ENCODE data around the gene CSNK1D. TPM values are rescaled to one million over a fixed set of nuclear protein-coding genes. Genes with fewer than 3 reads are reported as not detected.

CSNK1D gene
- total and polyA plus RNA-seq, 7 experiments from 2014 or later: 46.1 to 249 (median 170) TPM

- intact Hi-C loops (cut with micrococcal nuclease): no loop called here
- Mint-ChIP-seq H3K4me1 (peaks cover 6 to 25% (median 13%) of the 10 kb centered on the region in 7 donors), H3K36me3 (no peaks in the 10 kb centered on the region), H3K27me3 (no peaks in the 10 kb centered on the region), H3K9me3 (no peaks in the 10 kb centered on the region), H3K27ac (peak overlapping the region in 1 of 9 donors; percentile 20), H3K4me3 (no peak overlapping the region)
- POLR2A ChIA-PET: no interaction called here
- Histone ChIP-seq H3K4me3 (ENCODE audit: low read length) (no peak overlapping the region), H3K27me3 (ENCODE audit: control insufficient read depth in 2 of 2, insufficient read depth in 2 of 2, low read length in 2 of 2) (no peaks in the 10 kb centered on the region), H3K4me1 (ENCODE audit: control insufficient read depth in 2 of 2, insufficient read depth in 2 of 2, low read length in 2 of 2) (peaks cover 3 to 13% of the 10 kb centered on the region in 2 donors), H3K27ac (ENCODE audit: low read depth, low read length) (no peak overlapping the region), H3K9me3 (ENCODE audit: control insufficient read depth in 2 of 3, low read length in 3 of 3) (no peaks in the 10 kb centered on the region), H3K36me3 (ENCODE audit: control insufficient read depth in 2 of 3, insufficient read depth in 3 of 3, low read length in 3 of 3) (no peaks in the 10 kb centered on the region)
- DNase-seq: no peak
- CTCF ChIA-PET: interaction anchor here (0.8 kb wide), 1 partner anchor 66 kb away, joined by 3 read pairs; no protein-coding TSS in a partner anchor
- peak; percentile 61 for ATAC-seq
Measured at GRCh38 chr17:82278786-82279391, 5.4 kb upstream of the CSNK1D start.

GRCh38 chr17:82278308-82278707 lies 4.8 kb upstream of the CSNK1D start:
- Histone ChIP-seq H3K4me1 (ENCODE audit: control insufficient read depth in 2 of 2, insufficient read depth in 2 of 2, low read length in 2 of 2) (peaks cover 6 to 16% of the 10 kb centered on the region in 2 donors), H3K36me3 (ENCODE audit: control insufficient read depth in 2 of 3, insufficient read depth in 3 of 3, low read length in 3 of 3) (peaks cover 0 to 1% (median 0%) of the 10 kb centered on the region in 3 experiments), H3K27me3 (ENCODE audit: control insufficient read depth in 2 of 2, insufficient read depth in 2 of 2, low read length in 2 of 2) (no peaks in the 10 kb centered on the region), H3K4me3 (ENCODE audit: low read length) (no peak overlapping the region), H3K9me3 (ENCODE audit: control insufficient read depth in 2 of 3, low read length in 3 of 3) (no peaks in the 10 kb centered on the region), H3K27ac (ENCODE audit: low read depth, low read length) (no peak overlapping the region)
- Mint-ChIP-seq H3K4me1 (peaks cover 6 to 21% (median 13%) of the 10 kb centered on the region in 7 donors), H3K9me3 (no peaks in the 10 kb centered on the region), H3K27ac (peak overlapping the region in 1 of 9 donors; percentile 81), H3K27me3 (no peaks in the 10 kb centered on the region), H3K36me3 (peaks cover 0 to 1% (median 0%) of the 10 kb centered on the region in 5 donors), H3K4me3 (no peak overlapping the region)
- intact Hi-C loops (cut with micrococcal nuclease): no loop called here
- ChIA-PET CTCF (no interaction called here), POLR2A (no interaction called here)
- ATAC-seq (no peak), DNase-seq (no peak)

- Mint-ChIP-seq H3K36me3 (peaks cover 0 to 1% (median 0%) of the 10 kb centered on the region in 5 donors), H3K27ac (peak overlapping the region in 1 of 9 donors; percentile 81), H3K4me3 (no peak overlapping the region)
Measured at GRCh38 chr17:82277851-82278250, 4.4 kb upstream of the CSNK1D start.

GRCh38 chr17:82276938-82277337 lies 3.4 kb upstream of the CSNK1D start:
- intact Hi-C loops (cut with micrococcal nuclease): no loop called here
- Histone ChIP-seq H3K27ac (ENCODE audit: low read depth, low read length) (no peak overlapping the region), H3K4me1 (ENCODE audit: control insufficient read depth in 2 of 2, insufficient read depth in 2 of 2, low read length in 2 of 2) (peaks cover 9 to 20% of the 10 kb centered on the region in 2 donors), H3K9me3 (ENCODE audit: control insufficient read depth in 2 of 3, low read length in 3 of 3) (no peaks in the 10 kb centered on the region), H3K27me3 (ENCODE audit: control insufficient read depth in 2 of 2, insufficient read depth in 2 of 2, low read length in 2 of 2) (no peaks in the 10 kb centered on the region), H3K36me3 (ENCODE audit: control insufficient read depth in 2 of 3, insufficient read depth in 3 of 3, low read length in 3 of 3) (peaks cover 0 to 5% (median 4%) of the 10 kb centered on the region in 3 experiments), H3K4me3 (ENCODE audit: low read length) (no peak overlapping the region)
- peak overlapping the region in 1 of 10 donors; percentile 7 for H3K4me3 Mint-ChIP-seq
- H3K36me3 Mint-ChIP-seq: peaks cover 4 to 6% (median 5%) of the 10 kb centered on the region in 5 donors
- CTCF ChIA-PET: no interaction called here
- DNase-seq: no peak
- H3K27ac Mint-ChIP-seq: peak overlapping the region in 1 of 9 donors; percentile 19
- ATAC-seq: no peak
- no peaks in the 10 kb centered on the region for H3K9me3 Mint-ChIP-seq
- no peaks in the 10 kb centered on the region for H3K27me3 Mint-ChIP-seq
- POLR2A ChIA-PET: interaction anchor here (4.5 kb wide), 1 partner anchor 21 kb away, joined by 32 read pairs; no protein-coding TSS in a partner anchor
- H3K4me1 Mint-ChIP-seq: peaks cover 12 to 25% (median 18%) of the 10 kb centered on the region in 7 donors

More at GRCh38 chr17:82277851-82278250, 4.4 kb upstream of the CSNK1D start:
- ATAC-seq: no peak
- DNase-seq: no peak
- Histone ChIP-seq H3K4me1 (ENCODE audit: control insufficient read depth in 2 of 2, insufficient read depth in 2 of 2, low read length in 2 of 2) (peaks cover 6 to 16% of the 10 kb centered on the region in 2 donors), H3K9me3 (ENCODE audit: control insufficient read depth in 2 of 3, low read length in 3 of 3) (no peaks in the 10 kb centered on the region), H3K36me3 (ENCODE audit: control insufficient read depth in 2 of 3, insufficient read depth in 3 of 3, low read length in 3 of 3) (peaks cover 0 to 5% (median 0%) of the 10 kb centered on the region in 3 experiments), H3K27me3 (ENCODE audit: control insufficient read depth in 2 of 2, insufficient read depth in 2 of 2, low read length in 2 of 2) (no peaks in the 10 kb centered on the region), H3K4me3 (ENCODE audit: low read length) (no peak overlapping the region), H3K27ac (ENCODE audit: low read depth, low read length) (no peak overlapping the region)
- Mint-ChIP-seq H3K9me3 (no peaks in the 10 kb centered on the region), H3K27me3 (no peaks in the 10 kb centered on the region), H3K4me1 (peaks cover 6 to 20% (median 13%) of the 10 kb centered on the region in 7 donors)
- ChIA-PET POLR2A (no interaction called here), CTCF (no interaction called here)
- intact Hi-C loops (cut with micrococcal nuclease): no loop called here

- Histone ChIP-seq H3K4me3 (ENCODE audit: low read length) (no peak overlapping the region), H3K27me3 (ENCODE audit: control insufficient read depth in 2 of 2, insufficient read depth in 2 of 2, low read length in 2 of 2) (no peaks in the 10 kb centered on the region), H3K36me3 (ENCODE audit: control insufficient read depth in 2 of 3, insufficient read depth in 3 of 3, low read length in 3 of 3) (peaks cover 5 to 19% (median 13%) of the 10 kb centered on the region in 3 experiments), H3K4me1 (ENCODE audit: control insufficient read depth in 2 of 2, insufficient read depth in 2 of 2, low read length in 2 of 2) (peaks cover 26% of the 10 kb centered on the region in 2 donors), H3K9me3 (ENCODE audit: control insufficient read depth in 2 of 3, low read length in 3 of 3) (no peaks in the 10 kb centered on the region), H3K27ac (ENCODE audit: low read depth, low read length) (no peak overlapping the region)
- H3K27ac Mint-ChIP-seq: peak overlapping the region in 2 of 9 donors; percentile 28 to 62
- intact Hi-C loops (cut with micrococcal nuclease): no loop called here
- H3K4me1 Mint-ChIP-seq: peaks cover 20 to 29% (median 23%) of the 10 kb centered on the region in 7 donors
- ChIA-PET CTCF (interaction anchor here (0.9 kb wide), 1 partner anchor 69 kb away, joined by 3 read pairs; no protein-coding TSS in a partner anchor), POLR2A (interaction anchor here (4.5 kb wide), 1 partner anchor 23 kb away, joined by 32 read pairs; no protein-coding TSS in a partner anchor)
- ATAC-seq: no peak
- peak overlapping the region in 1 of 10 donors; percentile 86 for H3K4me3 Mint-ChIP-seq
- H3K27me3 Mint-ChIP-seq: no peaks in the 10 kb centered on the region
- no peak for DNase-seq
- H3K36me3 Mint-ChIP-seq: peaks cover 4 to 11% (median 8%) of the 10 kb centered on the region in 5 donors
- no peaks in the 10 kb centered on the region for H3K9me3 Mint-ChIP-seq
Measured at GRCh38 chr17:82275326-82275725, 1.8 kb upstream of the CSNK1D start.

GRCh38 chr17:82274134-82275020 lies 877 bp upstream of the CSNK1D start:
- no peak for ATAC-seq
- H3K9me3 Mint-ChIP-seq: no peaks in the 10 kb centered on the region
- CTCF ChIA-PET: interaction anchor here (0.9 kb wide), 1 partner anchor 68 kb away, joined by 3 read pairs; no protein-coding TSS in a partner anchor
- H3K4me3 Mint-ChIP-seq: peak overlapping the region; percentile 35 to 95 (median 70)
- Histone ChIP-seq H3K27me3 (ENCODE audit: control insufficient read depth in 2 of 2, insufficient read depth in 2 of 2, low read length in 2 of 2) (no peaks in the 10 kb centered on the region), H3K27ac (ENCODE audit: low read depth, low read length) (peak overlapping the region; percentile 97), H3K36me3 (ENCODE audit: control insufficient read depth in 2 of 3, insufficient read depth in 3 of 3, low read length in 3 of 3) (peaks cover 5 to 24% (median 13%) of the 10 kb centered on the region in 3 experiments), H3K9me3 (ENCODE audit: control insufficient read depth in 2 of 3, low read length in 3 of 3) (no peaks in the 10 kb centered on the region), H3K4me3 (ENCODE audit: low read length) (peak overlapping the region; percentile 60), H3K4me1 (ENCODE audit: control insufficient read depth in 2 of 2, insufficient read depth in 2 of 2, low read length in 2 of 2) (peaks cover 35 to 36% of the 10 kb centered on the region in 2 donors)
- peak overlapping the region in 7 of 9 donors; percentile 28 to 98 (median 69) for H3K27ac Mint-ChIP-seq
- H3K36me3 Mint-ChIP-seq: peaks cover 4 to 20% (median 10%) of the 10 kb centered on the region in 5 donors
- POLR2A ChIA-PET: interaction anchor here (0.6 to 4.5 kb wide), 8 partner anchors 15 to 151 kb away, joined by 3 to 32 read pairs (median 4); no protein-coding TSS in a partner anchor
- no peaks in the 10 kb centered on the region for H3K27me3 Mint-ChIP-seq
- DNase-seq: no peak
- intact Hi-C loops (cut with micrococcal nuclease): no loop called here
- peaks cover 30 to 39% (median 33%) of the 10 kb centered on the region in 7 donors for H3K4me1 Mint-ChIP-seq
